B cell (primary cell): ENCODE results near the gene APOL6.

Source experiments
- CTCF ChIP-seq: fragments of 200-600 bp; IDR thresholded peaks from one replicate; pipeline ENCODE4 v1.8.0; 2022; ENCODE audit warnings: antibody characterized with exemption, mild to moderate bottlenecking
- EZH2 ChIP-seq: IDR thresholded peaks from 2 replicates; pipeline ENCODE4 v1.6.1; 2012; ENCODE audit warnings: borderline replicate concordance, low read depth, mild to moderate bottlenecking, moderate library complexity, low read length; ENCODE audit not compliant: insufficient read depth, poor library complexity, severe bottlenecking

GRCh38 chr22:35683560-35683959, 35.3 kb downstream of the APOL6 start:
- TF ChIP-seq CTCF (peak; percentile 56), EZH2 (no peak)
